GM21786 (cell line): ENCODE results near the gene NBDY.
"Not testable (repeated sequence)": the region's sequence is repeated elsewhere in the genome, so short reads cannot be mapped to it uniquely, and the experiment has no call there.

Experiments used
- ATAC-seq: cut with Tn5 transposase; IDR thresholded peaks from one replicate; pipeline ENCODE4 v1.9.1; 2021; ENCODE audit not compliant: unreplicated experiment

The NBDY gene

GRCh38 chrX:56800307-56800706 is 71.3 kb downstream of the NBDY start:
- ATAC-seq: no peak

- ATAC-seq: peak; percentile 68
Measured at GRCh38 chrX:56800801-56801200, 71.8 kb downstream of the NBDY start.

GRCh38 chrX:56802428-56802827 is 73.4 kb downstream of the NBDY start:
- ATAC-seq: no peak

DNA sequence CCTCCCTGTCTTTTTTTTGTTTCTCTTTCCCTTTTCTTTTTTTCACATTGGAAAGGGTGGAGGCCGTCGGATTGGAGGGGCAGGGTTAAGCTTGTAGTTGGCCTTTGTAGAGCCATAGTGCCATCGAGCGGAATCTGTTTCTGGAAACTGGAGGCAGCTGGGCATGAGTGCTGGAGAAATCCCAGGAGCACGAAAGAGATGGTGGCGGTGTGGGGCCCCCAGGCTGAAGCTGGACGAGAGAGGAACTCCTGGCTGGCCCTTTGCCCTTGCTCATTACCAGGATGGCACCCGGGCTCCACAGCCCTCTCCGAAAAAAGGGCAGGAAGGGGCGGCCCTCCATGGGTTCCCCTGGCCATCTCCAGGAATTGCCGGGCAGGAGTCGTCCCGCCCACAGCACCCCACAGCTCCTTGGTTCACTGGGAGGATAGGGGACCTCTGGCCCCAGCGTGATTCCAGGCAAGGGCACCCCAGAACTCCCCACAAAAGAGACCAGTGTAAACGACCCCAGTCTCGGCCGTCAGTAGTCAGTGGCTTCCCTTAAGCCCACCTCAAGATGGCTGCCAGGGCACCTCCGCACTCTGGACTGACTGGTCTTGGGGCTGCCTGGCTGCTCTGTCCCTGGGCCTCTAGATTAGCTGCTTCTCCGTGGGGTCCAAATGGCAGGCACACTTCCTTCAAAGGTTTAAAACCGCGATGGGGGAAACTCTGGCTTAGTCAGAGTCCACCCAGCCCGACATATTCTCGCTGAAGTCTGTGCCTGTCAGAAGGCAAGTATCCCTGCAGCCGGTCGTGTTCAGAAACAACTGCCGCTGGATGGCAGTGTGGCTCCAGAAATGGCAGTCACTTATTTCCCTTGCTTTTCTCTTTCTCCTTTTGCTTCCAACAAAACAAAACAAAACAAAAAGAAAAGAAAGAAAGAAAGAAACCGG is 74.1 kb downstream of the NBDY start:
- ATAC-seq: peak; percentile 55

DNA sequence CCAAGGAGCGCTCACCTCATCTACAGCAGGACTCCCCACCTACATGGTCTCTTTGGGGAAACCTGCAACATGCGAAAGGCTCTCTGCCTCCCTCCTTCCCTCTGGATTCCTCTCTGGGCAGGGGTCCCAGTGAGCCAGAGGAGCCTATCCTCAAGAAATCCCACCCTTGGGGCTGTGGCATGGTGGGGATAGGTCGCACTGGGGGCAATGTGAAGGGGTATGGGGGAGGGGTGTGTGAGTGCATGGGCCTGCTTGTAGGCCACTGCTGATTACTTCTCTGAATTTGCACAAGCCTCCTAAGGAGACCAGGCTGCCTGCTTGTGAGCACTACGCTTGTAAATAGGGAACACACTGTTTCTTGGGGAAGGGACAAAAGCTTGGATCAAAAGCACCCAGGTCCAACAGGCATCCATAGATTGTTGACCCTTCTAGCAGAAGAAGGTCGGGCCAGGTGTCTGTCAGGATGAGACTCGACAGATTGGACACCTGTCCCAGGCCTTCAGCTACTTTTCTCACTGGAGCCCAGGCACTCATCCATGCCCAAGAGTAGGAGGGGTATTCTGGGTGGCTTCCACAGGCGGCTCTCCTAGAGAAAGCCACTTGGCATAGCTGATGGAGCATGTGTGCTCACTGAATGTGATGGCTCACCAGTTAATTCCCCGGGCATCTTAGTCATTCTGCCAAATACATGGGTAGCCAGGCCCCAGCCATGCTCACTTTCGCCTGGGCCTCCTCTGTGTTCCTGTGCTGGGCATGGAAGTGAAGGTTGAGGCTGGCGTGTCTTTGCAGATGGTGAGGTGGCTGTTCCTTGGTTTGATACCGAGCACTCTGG is 75.0 kb downstream of the NBDY start:
- no peak for ATAC-seq

GRCh38 chrX:56804867-56805266 is 75.8 kb downstream of the NBDY start:
- no peak for ATAC-seq

DNA sequence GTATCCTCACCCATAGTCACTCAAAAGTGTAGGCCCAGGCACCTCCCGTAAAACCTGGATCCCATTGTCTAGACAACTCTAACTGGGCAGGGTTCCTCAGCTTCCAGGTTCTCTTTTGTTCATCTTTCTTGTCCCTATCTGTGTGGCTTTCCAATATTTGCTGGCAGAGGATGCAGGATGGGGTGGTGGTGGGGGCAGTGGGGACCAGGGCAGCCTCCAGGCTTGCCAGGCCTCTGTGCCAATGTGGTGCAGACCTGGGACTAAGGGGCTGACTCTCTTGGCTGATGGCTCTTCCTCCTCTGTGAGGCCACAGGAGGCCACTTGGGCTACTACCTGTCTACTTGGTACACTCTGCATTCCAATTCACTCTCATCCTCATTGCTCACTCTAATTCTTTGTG is 76.4 kb downstream of the NBDY start:
- no peak for ATAC-seq

- not testable (repeated sequence) for ATAC-seq
Measured at GRCh38 chrX:56806176-56806575, 77.1 kb downstream of the NBDY start.

DNA sequence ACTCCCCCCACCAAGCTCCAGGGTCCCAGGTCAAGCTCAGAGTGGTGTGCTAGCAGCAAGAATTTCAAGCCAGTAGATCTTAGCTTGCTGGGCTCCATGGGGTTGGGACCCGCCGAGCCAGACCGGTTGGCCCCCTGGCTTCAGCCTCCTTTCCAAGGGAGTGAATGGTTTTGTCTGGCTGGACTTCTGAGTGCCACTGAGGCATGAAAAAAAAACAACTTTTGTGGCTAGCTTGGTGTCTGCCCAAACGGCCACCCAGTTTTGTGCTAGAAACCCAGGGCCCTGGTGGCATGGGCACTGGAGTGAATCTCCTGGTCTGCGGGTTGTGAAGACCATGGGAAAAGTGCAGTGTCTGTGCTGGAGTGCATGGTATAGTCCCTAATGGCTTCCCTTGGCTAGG is 82.6 kb downstream of the NBDY start:
- no peak for ATAC-seq

- ATAC-seq: peak; percentile 93
Measured at GRCh38 chrX:56812515-56813105, 83.6 kb downstream of the NBDY start.

GRCh38 chrX:56813318-56813837 is 84.3 kb downstream of the NBDY start:
- peak; percentile 40 for ATAC-seq

GRCh38 chrX:56817179-56817578 is 88.1 kb downstream of the NBDY start:
- ATAC-seq: no peak

- ATAC-seq: no peak
Measured at GRCh38 chrX:56826020-56826419, 97.0 kb downstream of the NBDY start.

- ATAC-seq: no peak
Measured at GRCh38 chrX:56833626-56834025, 104.6 kb downstream of the NBDY start.

DNA sequence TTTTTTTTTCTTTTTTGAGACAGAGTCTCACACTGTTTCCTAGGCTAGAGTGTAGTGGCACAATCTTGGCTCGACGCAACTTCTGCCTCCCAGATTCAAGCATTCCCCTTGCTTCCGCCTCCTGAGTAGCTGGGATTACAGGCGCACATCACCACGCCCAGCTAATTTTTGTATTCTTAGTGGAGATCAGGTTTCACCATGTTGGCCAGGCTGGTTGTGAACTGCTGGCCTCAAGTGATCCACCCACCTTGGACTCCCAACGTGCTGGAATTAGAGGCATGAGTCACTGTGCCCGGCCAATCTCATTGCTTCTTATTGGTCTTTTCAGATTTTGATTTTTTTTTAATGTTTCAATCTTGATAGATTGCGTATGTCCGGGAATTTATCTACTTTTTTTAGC is 124.4 kb downstream of the NBDY start:
- no peak for ATAC-seq

GRCh38 chrX:56857042-56857441 is 128.0 kb downstream of the NBDY start:
- ATAC-seq: no peak

GRCh38 chrX:56860888-56861287 is 131.8 kb downstream of the NBDY start:
- no peak for ATAC-seq
